Stimulated activated naive CD8-positive, alpha-beta T cell treated with anti-CD3 and anti-CD28 coated beads, Interleukin-15, Interleukin-2, amounts not matched to agents 100 U/mL and 50 U/mL, for 24 hours (primary cell): ENCODE results near the gene CDC25B.

Experiments used
- ATAC-seq: fragments of 150-1000 bp; cut with Tn5 transposase; one replicate; pipeline ENCODE4 v1.10.0; 2021
- DNase-seq: peaks from one replicate; pipeline ENCODE4 v3.0.0; 2021

Gene CDC25B

DNA sequence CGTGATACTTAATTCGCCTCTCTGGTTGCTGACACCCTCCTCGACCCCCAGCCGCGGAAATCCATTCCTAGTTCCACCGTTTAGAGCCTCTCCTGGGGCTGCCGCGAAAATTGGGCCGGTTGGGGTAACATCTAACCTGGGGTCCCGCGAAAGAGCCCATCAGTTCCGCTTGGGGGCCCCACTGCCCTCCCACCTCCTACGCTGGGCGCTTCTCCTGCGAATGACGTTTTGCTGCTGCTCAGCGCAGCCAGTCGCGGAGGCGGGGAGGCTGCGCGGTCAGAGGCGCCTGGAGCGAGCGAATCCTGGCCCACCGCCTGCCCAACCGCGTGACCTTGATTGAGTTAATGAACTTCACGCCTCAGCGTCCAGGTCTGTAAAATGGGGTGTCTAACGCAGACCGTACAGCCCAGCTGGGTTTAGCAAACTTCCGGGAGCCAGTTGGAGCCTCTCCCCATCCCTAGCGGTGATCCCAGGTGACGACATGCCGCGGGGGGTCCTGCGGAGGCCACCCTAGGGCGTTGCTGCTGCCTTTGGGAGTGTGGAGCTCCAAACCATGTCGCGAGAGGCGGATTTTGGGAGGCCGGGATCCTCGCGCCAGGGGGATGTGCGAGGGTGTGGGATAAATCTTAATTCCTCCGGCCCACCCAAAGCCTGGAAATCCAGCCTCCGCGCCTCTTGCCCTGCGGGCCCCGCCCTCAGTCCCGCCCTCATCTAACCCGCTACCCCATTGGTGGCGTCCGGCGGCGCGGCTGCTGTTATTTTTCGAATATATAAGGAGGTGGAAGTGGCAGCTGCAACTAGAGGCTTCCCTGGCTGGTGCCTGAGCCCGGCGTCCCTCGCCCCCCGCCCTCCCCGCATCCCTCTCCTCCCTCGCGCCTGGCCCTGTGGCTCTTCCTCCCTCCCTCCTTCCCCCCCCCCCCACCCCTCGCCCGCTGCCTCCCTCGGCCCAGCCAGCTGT is at the start of gene CDC25B:
TSS of gene CDC25B (plus strand) at position 800 of the 958 bp plus-strand sequence. CDS start 222 bp downstream, outside the sequence.
- DNase-seq = peak; percentile 92
- ATAC-seq = peak; percentile 82

DNA sequence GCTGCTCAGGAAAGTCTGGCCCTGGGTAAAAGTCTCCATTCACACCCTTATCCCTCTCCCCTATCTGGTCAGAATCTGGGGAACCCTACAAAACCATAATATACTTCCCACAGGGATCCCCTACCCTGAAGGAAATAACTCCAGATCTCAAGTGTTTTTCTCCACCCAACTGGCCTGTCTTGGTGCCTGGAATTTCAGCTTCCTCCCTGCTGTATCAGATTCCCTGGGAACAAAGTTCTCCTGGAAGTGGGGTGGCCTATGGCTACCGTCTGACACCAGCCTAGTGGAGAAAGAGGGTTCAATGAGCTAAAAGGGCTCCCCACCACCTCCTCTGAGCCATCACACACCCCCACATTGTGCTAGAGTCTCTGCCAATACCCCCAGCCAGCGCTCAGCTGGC is 48.6 kb upstream of the CDC25B start:
- DNase-seq (no peak), ATAC-seq (no peak)

DNA sequence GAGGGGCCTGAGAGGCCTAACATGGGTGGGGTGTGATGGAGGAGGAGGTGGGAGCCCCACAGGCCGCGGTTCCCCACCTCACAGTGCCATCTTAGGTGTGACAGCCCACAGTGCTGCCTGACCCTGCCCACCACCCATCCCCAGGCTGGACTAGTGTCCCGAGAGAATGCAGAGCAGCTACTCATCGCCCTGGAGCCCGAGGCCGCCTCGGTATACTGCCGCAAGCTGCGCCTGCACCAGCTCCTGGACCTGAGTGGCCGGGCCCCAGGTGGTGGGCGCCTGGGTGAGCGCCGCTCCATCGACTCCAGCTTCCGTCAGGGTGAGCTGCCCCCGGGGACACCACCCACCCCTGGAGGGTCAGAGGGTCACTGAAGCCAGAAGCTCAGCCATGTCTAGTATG is 48.0 kb upstream of the CDC25B start:
- no peak for ATAC-seq
- no peak for DNase-seq

- DNase-seq = no peak
- ATAC-seq = no peak
These were observed 46.9 kb upstream of the CDC25B start for GRCh38 chr20:3749087-3749688.

GRCh38 chr20:3749689-3750531 is 46.2 kb upstream of the CDC25B start:
- ATAC-seq (peak; percentile 40), DNase-seq (peak; percentile 67)

DNA sequence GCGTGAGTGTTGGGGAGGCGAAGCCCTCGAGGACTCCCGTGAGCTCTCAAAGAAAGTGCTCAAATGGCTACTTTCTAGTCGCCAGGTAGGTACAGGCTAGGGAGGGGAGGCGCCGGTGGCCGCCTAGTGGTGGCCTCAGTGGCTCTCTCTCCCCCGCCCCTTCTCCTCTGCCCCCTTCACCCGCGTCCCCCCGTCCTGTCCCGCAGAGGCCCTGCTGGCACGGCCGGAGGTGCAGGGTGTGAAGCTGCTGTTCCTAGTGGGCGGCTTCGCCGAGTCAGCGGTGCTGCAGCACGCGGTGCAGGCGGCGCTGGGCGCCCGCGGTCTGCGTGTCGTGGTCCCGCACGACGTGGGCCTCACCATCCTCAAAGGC is 44.8 kb upstream of the CDC25B start:
- no peak for ATAC-seq

GRCh38 chr20:3751675-3752385 is 44.3 kb upstream of the CDC25B start:
- peak; percentile 82 for DNase-seq
- peak; percentile 84 for ATAC-seq

More for the DNA sequence above, 44.8 kb upstream of the CDC25B start:
- no peak for DNase-seq

DNA sequence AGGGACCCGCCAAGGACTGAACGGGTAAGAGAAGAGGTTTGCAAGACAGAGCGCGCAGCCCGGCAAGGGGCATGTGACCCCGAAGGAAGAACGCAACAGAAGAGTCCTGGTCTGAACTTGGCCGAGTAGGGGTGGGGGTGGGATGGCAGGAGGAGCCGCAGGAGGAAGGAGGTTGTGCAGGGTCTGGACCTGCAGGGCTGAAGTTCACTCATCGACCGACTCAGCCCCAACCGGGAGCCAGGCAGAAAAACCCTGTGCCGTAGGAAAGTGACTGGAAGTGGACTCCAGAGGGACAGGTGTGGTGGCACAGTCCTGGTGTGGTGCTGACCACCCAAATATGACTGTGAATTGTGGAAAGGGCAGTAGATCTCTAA is 43.7 kb upstream of the CDC25B start:
- no peak for ATAC-seq
- no peak for DNase-seq

- ATAC-seq (no peak), DNase-seq (peak; percentile 69)
These were observed 43.0 kb upstream of the CDC25B start for GRCh38 chr20:3753098-3753497.

- ATAC-seq (no peak), DNase-seq (no peak)
These were observed 42.4 kb upstream of the CDC25B start for GRCh38 chr20:3753501-3754275.

DNA sequence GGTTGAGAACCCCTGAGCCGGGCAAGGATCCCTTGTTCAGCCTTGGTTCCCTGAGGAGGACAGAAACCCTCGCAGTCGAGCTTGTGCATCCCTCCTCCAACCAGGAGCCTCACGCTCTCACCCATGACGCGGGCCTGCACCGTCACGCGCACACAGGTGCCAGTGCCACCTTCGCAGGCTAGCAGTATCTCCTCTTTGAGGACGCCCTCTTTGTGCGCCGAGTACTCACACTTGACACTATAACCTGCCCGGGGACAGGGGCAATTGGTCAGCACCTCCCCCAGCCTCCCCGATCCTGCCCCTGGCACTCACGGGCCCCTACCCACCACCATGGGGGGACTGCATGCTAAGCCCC is 41.9 kb upstream of the CDC25B start:
- ATAC-seq (no peak), DNase-seq (no peak)

- no peak for ATAC-seq
- no peak for DNase-seq
These were observed 40.8 kb upstream of the CDC25B start for GRCh38 chr20:3755269-3755668.

- ATAC-seq (no peak), DNase-seq (no peak)
These were observed 40.2 kb upstream of the CDC25B start for GRCh38 chr20:3755814-3756480.

DNA sequence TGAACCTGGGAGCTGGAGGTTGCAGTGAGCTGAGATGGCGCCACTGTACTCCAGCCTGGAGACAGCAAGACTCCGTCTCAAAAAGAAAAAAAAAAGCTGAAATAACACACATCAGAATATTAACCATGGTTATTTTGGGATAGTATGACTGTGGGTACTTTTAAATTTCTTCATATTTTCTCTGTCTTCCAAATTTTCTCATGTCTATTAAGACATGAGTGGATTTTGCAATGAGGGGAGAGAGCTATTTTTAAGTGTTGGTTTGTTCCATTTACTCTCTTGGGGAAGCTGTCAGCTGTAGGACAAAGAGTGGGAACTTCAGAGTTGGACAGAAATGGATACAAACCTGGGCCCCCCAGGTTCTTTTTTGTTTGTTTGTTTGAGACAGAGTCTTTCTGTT is 38.8 kb upstream of the CDC25B start:
- ATAC-seq = no peak
- DNase-seq = no peak

- ATAC-seq (no peak), DNase-seq (no peak)
These were observed 37.5 kb upstream of the CDC25B start for GRCh38 chr20:3758566-3758965.

GRCh38 chr20:3759316-3759823 is 36.7 kb upstream of the CDC25B start:
- no peak for ATAC-seq

GRCh38 chr20:3759884-3760283 is 36.2 kb upstream of the CDC25B start:
- ATAC-seq (no peak), DNase-seq (no peak)

More at GRCh38 chr20:3759316-3759823, 36.7 kb upstream of the CDC25B start:
- no peak for DNase-seq

DNA sequence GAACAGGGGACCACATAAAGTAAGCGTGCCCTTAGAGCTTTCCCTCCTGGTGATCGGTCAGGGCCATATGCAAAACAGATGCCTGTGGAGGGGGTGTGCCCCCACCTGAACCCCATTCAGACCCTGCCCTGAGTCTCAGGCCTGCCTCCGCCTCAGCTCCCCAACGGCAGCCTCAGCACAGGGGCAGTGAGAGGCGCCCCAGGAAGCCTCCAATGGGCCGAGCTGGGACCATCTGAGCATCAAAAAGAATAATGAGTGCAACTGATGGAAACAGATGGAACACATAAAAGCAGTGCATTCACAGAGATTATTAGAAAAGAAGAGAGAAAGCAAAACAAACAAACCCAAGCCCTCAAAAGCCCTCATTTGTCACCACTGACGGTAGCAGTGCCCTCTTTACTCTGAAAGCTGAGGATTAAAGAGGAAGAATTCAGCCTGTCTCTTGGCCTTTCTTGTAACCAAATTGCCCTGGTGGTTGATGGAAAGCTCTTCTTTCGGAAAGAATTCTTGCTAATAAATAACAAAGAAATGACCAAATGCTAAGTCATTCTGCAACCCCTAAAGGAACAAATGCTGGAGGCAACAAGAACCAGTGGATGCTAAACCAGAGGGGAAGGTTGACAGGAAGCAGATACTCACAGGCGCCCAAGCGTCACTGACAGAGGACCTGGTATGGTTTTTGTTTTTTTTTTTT is 35.3 kb upstream of the CDC25B start:
- no peak for ATAC-seq
- DNase-seq = no peak

- DNase-seq (no peak), ATAC-seq (no peak)
These were observed 32.2 kb upstream of the CDC25B start for GRCh38 chr20:3763671-3764601.
